Astrocyte of the spinal cord (primary cell): ENCODE measurements around the gene MAB21L2.
A peak's percentile ranks its signal among the peaks of the same experiment; 100 is the strongest.
"Not testable (repeated sequence)": the region's sequence is repeated elsewhere in the genome, so short reads cannot be mapped to it uniquely, and the experiment has no call there.

Source experiments
- DNase-seq: peaks from one replicate; pipeline ENCODE4 v3.0.0; 2011; ENCODE audit warnings: low read depth, low spot score
- H3K4me3 ChIP-seq: 2 replicates; pipeline ENCODE4 v1.5.1; 2011; ENCODE audit warnings: low read depth, mild to moderate bottlenecking, low read length, moderate library complexity
- in situ Hi-C: cut with HindIII; loops from 2 replicates; pipeline ENCODE4 v1.10.0; 2017; ENCODE audit warnings: low sequenced_read_pairs
- TF ChIP-seq, protein P1 (sequence below): IDR thresholded peaks from 2 replicates; pipeline ENCODE4 v1.5.1; 2012; ENCODE audit warnings: low read depth, mild to moderate bottlenecking, low read length, inconsistent platforms

The MAB21L2 gene

GRCh38 chr4:150582146-150582872 lies at the start of gene MAB21L2:
MAB21L2 (plus strand) TSS chr4:150582151; CDS start chr4:150583030, 879 bp downstream.
- DNase-seq: peak; percentile 34
- H3K4me3 ChIP-seq: peak within 1 kb of the TSS; percentile 57
- TF ChIP-seq, protein P1, sequence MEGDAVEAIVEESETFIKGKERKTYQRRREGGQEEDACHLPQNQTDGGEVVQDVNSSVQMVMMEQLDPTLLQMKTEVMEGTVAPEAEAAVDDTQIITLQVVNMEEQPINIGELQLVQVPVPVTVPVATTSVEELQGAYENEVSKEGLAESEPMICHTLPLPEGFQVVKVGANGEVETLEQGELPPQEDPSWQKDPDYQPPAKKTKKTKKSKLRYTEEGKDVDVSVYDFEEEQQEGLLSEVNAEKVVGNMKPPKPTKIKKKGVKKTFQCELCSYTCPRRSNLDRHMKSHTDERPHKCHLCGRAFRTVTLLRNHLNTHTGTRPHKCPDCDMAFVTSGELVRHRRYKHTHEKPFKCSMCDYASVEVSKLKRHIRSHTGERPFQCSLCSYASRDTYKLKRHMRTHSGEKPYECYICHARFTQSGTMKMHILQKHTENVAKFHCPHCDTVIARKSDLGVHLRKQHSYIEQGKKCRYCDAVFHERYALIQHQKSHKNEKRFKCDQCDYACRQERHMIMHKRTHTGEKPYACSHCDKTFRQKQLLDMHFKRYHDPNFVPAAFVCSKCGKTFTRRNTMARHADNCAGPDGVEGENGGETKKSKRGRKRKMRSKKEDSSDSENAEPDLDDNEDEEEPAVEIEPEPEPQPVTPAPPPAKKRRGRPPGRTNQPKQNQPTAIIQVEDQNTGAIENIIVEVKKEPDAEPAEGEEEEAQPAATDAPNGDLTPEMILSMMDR: no peak
- in situ Hi-C loops: no loop called here

DNA sequence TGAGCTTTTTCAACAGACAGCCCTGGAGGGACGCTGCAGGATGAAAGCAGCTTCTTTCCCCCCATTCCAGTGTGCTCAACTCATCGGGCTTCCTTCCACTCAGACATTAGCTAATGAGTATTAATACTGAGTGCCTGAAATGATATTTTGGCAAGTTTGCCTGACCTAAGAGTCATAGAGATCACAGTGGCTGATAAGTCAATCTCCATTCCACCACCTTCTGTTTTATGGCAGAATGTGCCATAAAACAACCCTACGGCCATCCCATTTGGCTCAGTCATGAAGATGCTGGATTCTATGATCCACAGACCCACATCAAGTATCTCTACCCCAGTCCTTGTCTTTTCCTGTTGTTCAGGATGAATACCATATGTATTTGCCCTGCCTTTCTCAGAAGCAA lies 48.3 kb upstream of the MAB21L2 start:
- TF ChIP-seq, protein P1: no peak
- no peak for DNase-seq
- no peak overlapping the region for H3K4me3 ChIP-seq
- in situ Hi-C loops: no loop called here

DNA sequence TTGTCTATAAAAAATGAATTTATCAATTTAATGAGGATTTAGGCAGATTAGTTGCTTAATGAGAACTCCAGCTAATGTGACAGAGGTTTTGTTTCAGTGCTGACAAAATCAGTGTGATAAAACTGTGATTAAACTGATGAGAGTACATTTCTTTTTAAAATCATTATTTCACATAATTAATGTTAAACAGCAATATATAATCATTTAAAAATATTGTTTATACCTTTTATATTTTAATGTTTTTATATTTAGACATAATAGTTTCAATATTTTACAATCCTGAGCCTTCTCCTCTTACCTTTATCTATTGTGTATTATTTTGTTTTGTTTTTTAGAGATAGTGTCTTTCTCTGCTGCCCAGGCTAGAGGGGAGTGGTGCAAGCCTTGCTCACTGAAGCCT lies 47.1 kb upstream of the MAB21L2 start:
- no peak overlapping the region for H3K4me3 ChIP-seq
- no peak for DNase-seq
- in situ Hi-C loops: no loop called here
- TF ChIP-seq, protein P1: no peak

GRCh38 chr4:150537911-150538310 lies 44.0 kb upstream of the MAB21L2 start:
- H3K4me3 ChIP-seq, in situ Hi-C loops, DNase-seq: not testable (repeated sequence)

GRCh38 chr4:150540536-150540935 lies 41.4 kb upstream of the MAB21L2 start:
- in situ Hi-C loops: no loop called here
- DNase-seq: no peak
- TF ChIP-seq, protein P1: no peak
- H3K4me3 ChIP-seq: no peak overlapping the region

DNA sequence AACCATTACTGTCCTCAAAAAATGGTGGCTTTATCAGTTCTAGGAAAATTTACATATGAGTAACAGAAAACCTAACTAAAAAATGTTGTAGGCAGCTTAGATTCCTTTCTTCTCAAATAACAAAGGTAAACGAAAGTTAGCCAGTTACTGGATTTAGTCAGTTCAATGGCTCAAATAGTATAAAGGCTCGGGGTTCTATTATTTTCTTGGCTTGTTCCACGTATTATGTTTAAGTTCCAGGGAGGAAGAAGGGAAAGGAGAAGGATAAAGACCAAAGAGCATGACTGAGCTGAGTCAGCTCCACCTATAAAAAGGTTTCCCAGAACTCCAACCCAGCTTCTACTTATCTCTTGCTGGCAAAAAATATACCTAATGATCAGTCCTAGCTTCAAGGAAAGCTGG lies 41.0 kb upstream of the MAB21L2 start:
- in situ Hi-C loops: no loop called here
- TF ChIP-seq, protein P1: no peak
- H3K4me3 ChIP-seq: no peak overlapping the region
- DNase-seq: peak; percentile 3

- in situ Hi-C loops: no loop called here
- H3K4me3 ChIP-seq: no peak overlapping the region
- TF ChIP-seq, protein P1: no peak
- DNase-seq: no peak
Observed at GRCh38 chr4:150541681-150542080, 40.3 kb upstream of the MAB21L2 start.
